Gastroesophageal sphincter (tissue), 3 donors: ENCODE data around the gene SERPING1.

Experiments used
- POLR2A ChIP-seq, 2 donors: fragments of 450-650 bp; IDR thresholded peaks; one replicate each; pipeline ENCODE4 v1.6.1; 2017; ENCODE audit warnings: antibody characterized with exemption in 2 of 2, mild to moderate bottlenecking in 2 of 2, moderate library complexity in 1 of 2
- TF ChIP-seq, protein P1 (sequence below), 4 experiments: fragments of 200-600 bp in 2 of 4; fragments of 450-650 bp in 2 of 4; sonication (generic) in 1 of 4; IDR thresholded peaks; one replicate each; pipeline ENCODE4 v1.5.1; 2017 to 2019; ENCODE audit warnings: antibody characterized with exemption in 4 of 4, mild to moderate bottlenecking in 2 of 4, moderate library complexity in 2 of 4

GRCh38 chr11:57657194-57658022 lies 59.9 kb downstream of the SERPING1 start, which contains the start of gene CLP1:
- TF ChIP-seq, protein P1, sequence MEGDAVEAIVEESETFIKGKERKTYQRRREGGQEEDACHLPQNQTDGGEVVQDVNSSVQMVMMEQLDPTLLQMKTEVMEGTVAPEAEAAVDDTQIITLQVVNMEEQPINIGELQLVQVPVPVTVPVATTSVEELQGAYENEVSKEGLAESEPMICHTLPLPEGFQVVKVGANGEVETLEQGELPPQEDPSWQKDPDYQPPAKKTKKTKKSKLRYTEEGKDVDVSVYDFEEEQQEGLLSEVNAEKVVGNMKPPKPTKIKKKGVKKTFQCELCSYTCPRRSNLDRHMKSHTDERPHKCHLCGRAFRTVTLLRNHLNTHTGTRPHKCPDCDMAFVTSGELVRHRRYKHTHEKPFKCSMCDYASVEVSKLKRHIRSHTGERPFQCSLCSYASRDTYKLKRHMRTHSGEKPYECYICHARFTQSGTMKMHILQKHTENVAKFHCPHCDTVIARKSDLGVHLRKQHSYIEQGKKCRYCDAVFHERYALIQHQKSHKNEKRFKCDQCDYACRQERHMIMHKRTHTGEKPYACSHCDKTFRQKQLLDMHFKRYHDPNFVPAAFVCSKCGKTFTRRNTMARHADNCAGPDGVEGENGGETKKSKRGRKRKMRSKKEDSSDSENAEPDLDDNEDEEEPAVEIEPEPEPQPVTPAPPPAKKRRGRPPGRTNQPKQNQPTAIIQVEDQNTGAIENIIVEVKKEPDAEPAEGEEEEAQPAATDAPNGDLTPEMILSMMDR (IDR thresholded peaks at IDR 0.05) = peak in 1 of 4 experiments; percentile 20
- peak; percentile 41 to 69 for TF ChIP-seq POLR2A (IDR thresholded peaks at IDR 0.05)
